Heart right ventricle (tissue), 16 donors: ENCODE measurements around the gene NFAM1. TPM values are rescaled to one million over a fixed set of nuclear protein-coding genes. Genes with fewer than 3 reads are reported as not detected.

Experiments used
- ATAC-seq, 8 donors: fragments of 200-7000 bp; cut with Tn5 transposase; one replicate each; pipeline ENCODE4 v1.9.1; 2020; ENCODE audit warnings: mild to moderate bottlenecking in 8 of 8, moderate library complexity in 8 of 8, moderate number of reproducible peaks in 1 of 8
- DNase-seq, 2 donors: peaks; one replicate each; pipeline ENCODE4 v3.0.0-alpha.2; 2020
- H3K27ac ChIP-seq, 10 donors: fragments of 200-600 bp; sonication (generic) in 2 of 10; one replicate each; pipeline versions ENCODE4 v1.5.0 to v1.8.0; 2020 to 2022; ENCODE audit warnings: mild to moderate bottlenecking in 3 of 10
- H3K27me3 ChIP-seq, 7 donors: fragments of 200-600 bp; one replicate each; pipeline ENCODE4 v1.8.0; 2021 to 2022; ENCODE audit warnings: mild to moderate bottlenecking in 2 of 7
- H3K36me3 ChIP-seq, 9 donors: fragments of 200-600 bp; sonication (generic) in 1 of 9; one replicate each; pipeline versions ENCODE4 v1.5.0 to v1.8.0; 2020 to 2022; ENCODE audit warnings: mild to moderate bottlenecking in 2 of 9
- H3K4me1 ChIP-seq, 9 donors: fragments of 200-600 bp; sonication (generic) in 1 of 9; one replicate each; pipeline versions ENCODE4 v1.5.0 to v1.8.0; 2020 to 2022; ENCODE audit warnings: mild to moderate bottlenecking in 4 of 9
- H3K4me3 ChIP-seq, 10 donors: fragments of 200-600 bp; sonication (generic) in 2 of 10; one replicate each; pipeline versions ENCODE4 v1.5.0 to v1.8.0; 2020 to 2022; ENCODE audit warnings: mild to moderate bottlenecking in 7 of 10, moderate library complexity in 2 of 10
- H3K9me3 ChIP-seq, 11 donors: fragments of 200-600 bp in 10 of 11; sonication (generic) in 2 of 11; one replicate each; pipeline versions ENCODE4 v1.5.0 to v1.8.0; 2013 to 2022; ENCODE audit warnings: mild to moderate bottlenecking in 2 of 11, control low read depth in 1 of 11, moderate library complexity in 1 of 11
- CTCF ChIP-seq, 9 donors: fragments of 200-600 bp; sonication (generic) in 2 of 9; IDR thresholded peaks; one replicate each; pipeline versions ENCODE4 v1.5.0 to v1.8.0; 2021 to 2022; ENCODE audit warnings: antibody characterized with exemption in 9 of 9, mild to moderate bottlenecking in 5 of 9, moderate library complexity in 1 of 9
- WGBS, 2 donors: extraction: QIAGEN DNeasy Blood & Tissue Kit; methylation state at CpG; one replicate each; pipeline ENCODE4 v1.1.7; 2013; ENCODE audit warnings: inconsistent platforms in 1 of 2; 5-methylcytosine and 5-hydroxymethylcytosine counted together
- intact Hi-C, 10 donors: fragments of 100-400 bp; cut with DNase I; formaldehyde crosslinking; loops; one replicate each; pipeline versions ENCODE4 v1.11.1 to v1.14.2; 2022
- polyA plus RNA-seq, 2 donors: library from polyadenylated mRNA; stranded (reverse); fragments of 200-250 nt; gene quantifications; one replicate each; pipeline ENCODE4 v1.2.3, GENCODE V29; 2013
- total RNA-seq, 10 donors: library from RNA; stranded (reverse); fragmentation: NEBNext Ultra II Directional in 3 of 10; extraction: Animal tissue kit (Norgen Biotek cat#: 25700) in 3 of 10; gene quantifications; one replicate each; pipeline versions ENCODE4 v1.2.1 to v1.2.4, GENCODE V29; 2021 to 2023
- donor health status: Arrhythmogenic right ventricular cardiomyopathy.
- donor health status: ischemic (EF 13 %, LVEDD 7.1; RV severe dilation, severe dysfunction).
- donor health status: healthy with polysubstance abuse.
- donor health status: DM: no; HTN: yes; CAD: no.
- donor health status: DM: no; HTN: no; CAD: no.
- donor health status: ischemic (EF 25% LVEDD 6.9; RV normal size, moderate dysfunction).
- donor health status: ischemic (EF 25% LVEDD 5.7; RV mildly dilated, moderate dysfunction).
- donor health status: healthy.
- donor health status: DM: yes; HTN: yes; CAD: no.
- donor health status: Ischemic cardiomyopathy.
- donor health status: ischemic (EF 35%, LVEDD 5.7; RV mildly dilated, moderate dysfunction).
- donor health status: nonischemic (EF 11% LVEDD 7.7; RV severe dilation, severe dysfunction).
- donor health status: DM: yes; HTN: yes; CAD: no.
- donor health status: PGD.
- donor health status: ischemic (EF 29% LVEDD 5.4; RV normal size, mild dysfunction).
- donor health status: nonischemic (EF 23%, LVEDD 6.1; RV moderate dilation, normal function).

The NFAM1 gene
- total and polyA plus RNA-seq, 12 donors = 0.38 to 6.4 (median 1.4) TPM

- Histone ChIP-seq H3K27me3 (peaks cover 0 to 61% (median 28%) of the 10 kb centered on the region in 7 donors), H3K36me3 (no peaks in the 10 kb centered on the region), H3K27ac (peak overlapping the region in 1 of 10 donors; percentile 32), H3K4me3 (peak overlapping the region; percentile 43 to 79 (median 63)), H3K4me1 (peaks cover 12 to 56% (median 40%) of the 10 kb centered on the region in 9 donors), H3K9me3 (no peaks in the 10 kb centered on the region)
- TF ChIP-seq CTCF (IDR thresholded peaks at IDR 0.05) = no peak
- no peak for ATAC-seq
- intact Hi-C loops = no loop called here
- WGBS, 2 donors = 8 to 19% methylated on average over 11 of the region's 11 CpGs
- DNase-seq = no peak
These were observed 64.2 kb downstream of the NFAM1 start for GRCh38 chr22:42367980-42368378.

GRCh38 chr22:42366806-42367581 lies 65.2 kb downstream of the NFAM1 start:
- ATAC-seq (peak in 5 of 8 donors; percentile 17 to 66 (median 51)), DNase-seq (peak in 1 of 2 donors; percentile 54)
- Histone ChIP-seq H3K27me3 (peaks cover 0 to 63% (median 28%) of the 10 kb centered on the region in 7 donors), H3K36me3 (no peaks in the 10 kb centered on the region), H3K9me3 (no peaks in the 10 kb centered on the region), H3K4me3 (no peak overlapping the region), H3K4me1 (peaks cover 12 to 56% (median 40%) of the 10 kb centered on the region in 9 donors), H3K27ac (peak overlapping the region in 3 of 10 donors; percentile 32 to 37 (median 35))
- 50 to 64% methylated on average over 8 of the region's 8 CpGs for WGBS, 2 donors
- intact Hi-C loops = no loop called here
- TF ChIP-seq CTCF (IDR thresholded peaks at IDR 0.05) = no peak

GRCh38 chr22:42365942-42366695 lies 66.1 kb downstream of the NFAM1 start:
- intact Hi-C loops = no loop called here
- H3K36me3 ChIP-seq = no peaks in the 10 kb centered on the region
- H3K4me1 ChIP-seq = peaks cover 12 to 56% (median 40%) of the 10 kb centered on the region in 9 donors
- peaks cover 0 to 63% (median 28%) of the 10 kb centered on the region in 7 donors for H3K27me3 ChIP-seq
- DNase-seq (no peak), ATAC-seq (no peak)
- H3K27ac ChIP-seq = peak overlapping the region in 7 of 10 donors; percentile 53 to 80 (median 64)
- H3K4me3 ChIP-seq = peak overlapping the region in 1 of 10 donors; percentile 21
- TF ChIP-seq CTCF (IDR thresholded peaks at IDR 0.05) = no peak
- no peaks in the 10 kb centered on the region for H3K9me3 ChIP-seq
- 71 to 77% methylated on average over 10 of the region's 10 CpGs for WGBS, 2 donors

GRCh38 chr22:42365111-42365865 lies 66.9 kb downstream of the NFAM1 start:
- Histone ChIP-seq H3K36me3 (no peaks in the 10 kb centered on the region), H3K9me3 (no peaks in the 10 kb centered on the region), H3K4me1 (peaks cover 12 to 56% (median 40%) of the 10 kb centered on the region in 9 donors), H3K27me3 (peaks cover 0 to 63% (median 28%) of the 10 kb centered on the region in 7 donors), H3K27ac (peak overlapping the region in 9 of 10 donors; percentile 19 to 80 (median 63)), H3K4me3 (peak overlapping the region in 5 of 10 donors; percentile 8 to 26 (median 20))
- intact Hi-C loops = no loop called here
- ATAC-seq (peak in 1 of 8 donors; percentile 12), DNase-seq (no peak)
- no peak for TF ChIP-seq CTCF (IDR thresholded peaks at IDR 0.05)
- 35 to 37% methylated on average over 14 of the region's 14 CpGs for WGBS, 2 donors
